Fibroblast of skin of left quadriceps (primary cell): Measurements from ENCODE around the gene CDH11.

Experiments
- DNase-seq, 2 experiments: peaks; one replicate each; pipeline ENCODE4 v3.0.0-alpha.2; 2013; ENCODE audit warnings: low read depth in 2 of 2

The CDH11 gene

DNA sequence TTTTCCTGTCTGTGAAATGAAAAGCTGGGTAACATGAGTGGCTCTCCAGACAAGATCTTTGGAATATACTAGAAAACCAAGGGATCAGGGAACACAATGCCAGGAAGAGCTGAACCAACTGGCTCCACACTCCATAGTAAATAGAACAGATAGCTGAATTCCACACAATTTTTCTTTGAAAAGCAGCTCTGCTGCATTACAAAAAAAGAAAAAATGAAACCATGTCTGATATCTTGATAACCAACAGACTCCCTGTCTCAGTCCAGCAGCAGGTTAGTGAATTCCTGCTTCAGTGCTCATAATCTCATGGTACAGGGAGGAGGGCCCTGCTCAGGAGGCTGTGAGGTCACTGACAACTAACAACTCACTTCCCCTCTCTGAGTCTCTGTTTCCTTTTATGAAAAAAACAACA lies 97.1 kb downstream of the CDH11 start:
- no peak for DNase-seq

DNA sequence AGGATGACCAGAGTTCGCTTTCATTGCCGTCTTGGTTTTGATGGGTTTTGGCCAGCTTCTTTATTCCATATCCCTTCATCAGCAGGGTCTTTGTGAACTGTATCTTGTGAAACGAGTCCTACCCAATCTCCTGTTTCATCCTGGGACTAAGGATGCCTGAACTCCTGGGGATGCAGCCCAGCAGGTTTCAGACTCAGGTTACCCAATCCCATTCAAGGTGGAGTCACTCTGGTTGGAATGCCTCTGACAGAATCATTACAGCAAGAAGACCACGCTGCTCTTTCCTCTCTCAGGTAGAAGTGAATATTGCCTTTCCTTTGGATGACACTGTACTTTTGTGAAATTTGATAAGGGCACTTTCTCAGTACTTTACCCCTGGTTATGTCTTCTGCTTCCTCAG lies 98.1 kb downstream of the CDH11 start:
- no peak for DNase-seq

DNA sequence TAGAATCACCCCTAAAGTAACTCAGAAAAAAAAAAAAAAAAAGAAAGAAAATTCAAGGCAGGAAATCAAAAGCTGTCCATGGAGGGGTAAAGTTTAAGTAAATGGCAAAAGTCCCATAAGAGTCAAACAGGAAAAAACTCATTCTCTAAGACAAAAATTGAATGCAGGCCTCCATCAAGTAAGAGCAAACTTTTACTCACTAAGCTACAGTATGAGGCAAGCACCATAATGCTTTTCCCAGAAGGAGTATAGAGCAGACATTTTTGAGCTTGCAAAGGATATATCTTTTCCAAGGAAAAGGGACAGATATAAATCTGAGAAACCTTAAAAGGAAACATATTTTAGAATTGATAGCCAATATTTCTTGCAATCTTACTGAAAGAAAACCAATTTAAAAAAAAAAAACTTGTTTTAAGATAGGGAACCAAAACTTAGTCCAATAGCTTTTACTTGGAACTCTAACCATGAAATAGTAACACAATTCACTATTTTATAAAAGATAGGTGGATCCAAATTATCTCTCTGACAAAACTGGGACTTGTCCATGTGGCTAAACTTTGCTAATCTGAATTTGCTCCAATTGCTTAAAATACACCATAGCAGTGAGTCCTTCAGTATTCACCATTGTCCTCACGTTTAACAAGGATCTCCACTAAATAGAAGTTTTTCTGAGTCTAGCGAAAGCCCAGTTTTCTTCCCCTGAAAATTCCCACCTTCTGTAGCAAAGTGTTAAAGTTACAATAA lies 99.8 kb downstream of the CDH11 start:
- DNase-seq, result no peak

DNA sequence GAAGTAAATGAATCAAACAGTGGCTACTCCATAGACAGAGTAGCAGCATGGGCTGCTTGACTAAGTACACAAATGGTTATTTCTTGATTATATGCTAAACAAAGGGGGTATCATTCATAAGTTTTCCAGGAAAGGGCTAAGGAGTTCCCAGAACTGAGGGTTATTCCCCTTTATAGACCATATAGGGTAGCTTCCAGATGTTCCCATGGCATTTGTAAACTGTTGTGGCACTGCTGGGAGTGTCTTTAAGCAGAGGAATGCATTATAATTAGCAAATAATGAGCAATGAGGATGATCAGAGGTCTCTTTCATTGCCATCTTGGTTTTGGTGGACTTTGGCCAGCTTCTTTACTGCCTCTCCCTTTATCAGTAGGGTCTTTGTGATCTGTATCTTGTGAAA lies 105.1 kb downstream of the CDH11 start:
- no peak for DNase-seq

DNA sequence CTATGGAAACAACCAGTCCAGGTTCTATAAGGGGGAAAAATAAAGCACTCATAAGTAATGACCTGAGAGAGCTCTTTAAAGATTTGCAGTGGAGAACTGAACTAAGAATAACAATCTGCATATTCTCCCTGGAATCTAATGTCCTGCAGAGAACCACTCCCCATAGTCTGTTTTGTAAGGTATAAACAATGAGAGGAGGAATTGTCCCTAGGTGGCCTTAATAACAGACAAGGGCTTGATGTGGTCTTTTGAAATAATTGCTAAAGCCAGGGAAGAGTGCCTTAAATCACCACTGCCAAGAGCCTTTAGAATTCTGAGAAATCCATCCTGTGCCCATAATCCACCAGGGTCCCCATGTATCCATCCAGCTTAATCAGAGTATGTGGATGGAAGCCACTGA lies 106.3 kb downstream of the CDH11 start:
- DNase-seq, result no peak

DNA sequence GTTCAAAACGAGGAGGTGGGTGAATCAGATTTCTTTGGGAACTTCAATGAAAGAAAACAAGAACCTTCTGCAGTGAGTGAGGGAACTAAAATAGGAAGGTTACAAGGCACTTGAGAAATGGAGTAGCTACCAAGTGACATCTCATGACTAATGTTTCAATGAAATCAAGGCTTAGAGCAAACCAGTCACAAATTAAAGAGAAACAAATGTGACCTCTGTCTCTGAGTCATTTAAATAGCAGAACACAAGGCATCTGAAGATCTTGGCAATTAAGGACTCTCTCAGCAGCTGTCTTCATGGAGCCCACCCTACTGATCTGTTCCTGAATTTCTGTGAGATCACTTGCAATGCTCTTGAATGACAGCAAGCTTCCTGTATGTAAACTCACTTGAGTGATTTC lies 109.5 kb downstream of the CDH11 start:
- DNase-seq, result peak; percentile 27 to 31

DNA sequence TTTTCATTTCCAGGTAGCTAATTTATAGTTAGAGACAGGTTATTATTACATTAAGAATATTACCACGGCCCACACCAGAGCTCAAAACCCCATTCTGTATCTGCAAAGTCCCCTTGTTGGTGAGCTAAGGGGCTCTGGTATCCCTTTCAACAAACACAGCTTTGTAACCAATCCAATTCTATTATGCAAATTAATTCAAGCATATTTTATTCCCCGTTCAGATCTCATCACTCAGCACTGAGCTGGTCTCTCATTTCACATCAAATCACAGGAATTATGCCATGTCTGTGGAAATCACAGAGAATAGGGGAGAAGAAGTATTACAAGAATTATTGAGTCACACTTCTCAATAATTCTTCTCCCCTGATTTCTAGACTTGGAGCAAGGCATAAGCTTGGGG lies 111.7 kb downstream of the CDH11 start:
- no peak for DNase-seq

DNA sequence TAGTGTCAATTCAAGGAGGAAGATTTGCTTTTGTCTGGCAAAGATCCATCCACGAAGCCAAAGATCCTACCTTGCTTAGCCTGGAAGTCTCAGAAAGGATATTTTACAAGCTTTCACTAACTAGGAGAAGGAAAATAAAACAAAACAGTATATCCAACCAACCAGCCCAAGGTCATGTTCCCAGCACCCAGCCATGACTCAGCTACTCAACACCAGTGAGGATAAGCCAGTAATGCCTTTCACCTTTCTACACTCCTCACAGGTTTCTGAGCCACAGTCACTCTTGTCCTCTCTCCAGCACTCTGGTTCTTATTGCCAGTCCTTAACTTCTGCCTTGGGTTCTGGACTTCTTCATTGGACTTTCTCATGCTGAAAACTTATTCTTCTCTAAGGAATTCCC lies 116.2 kb downstream of the CDH11 start:
- DNase-seq, result no peak

DNA sequence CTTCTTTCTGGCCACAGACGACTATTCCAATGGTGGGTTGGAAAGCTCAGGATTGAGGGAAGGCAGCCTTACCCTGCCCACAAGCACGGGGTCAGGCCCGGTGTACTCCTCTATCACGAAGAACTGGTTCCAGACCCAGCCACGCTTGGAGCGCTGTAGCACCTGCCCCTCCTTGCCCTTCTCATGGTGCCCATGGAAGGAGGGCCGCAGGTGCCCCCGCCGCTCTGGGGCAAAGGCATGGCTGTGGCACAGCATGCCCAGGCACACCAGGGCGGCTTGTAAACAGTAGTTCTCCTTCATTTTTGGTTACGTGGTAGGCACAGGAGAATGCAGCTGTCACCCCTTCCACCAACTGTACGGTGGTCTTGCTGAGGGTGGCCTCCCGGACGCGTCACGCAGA lies 117.3 kb downstream of the CDH11 start:
- no peak for DNase-seq

DNA sequence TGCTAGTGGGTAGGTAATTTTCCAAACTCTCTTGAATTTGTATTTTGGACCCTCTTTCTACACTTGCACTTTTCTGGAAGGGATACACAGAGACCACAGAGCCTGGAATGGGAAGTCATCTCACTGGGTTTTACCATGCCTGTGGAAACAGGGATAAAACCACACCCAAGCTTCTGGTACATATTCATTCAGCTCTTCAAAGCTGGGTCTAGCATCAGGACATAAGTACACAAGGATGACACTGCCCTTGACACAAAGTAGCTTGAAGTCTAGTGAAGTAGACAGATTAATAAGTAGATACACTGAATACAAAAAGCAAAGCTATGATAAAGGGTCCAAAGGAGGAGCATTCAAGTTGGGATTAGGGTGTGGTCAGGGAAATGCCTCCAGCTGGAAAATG lies 118.2 kb downstream of the CDH11 start:
- no peak for DNase-seq

DNA sequence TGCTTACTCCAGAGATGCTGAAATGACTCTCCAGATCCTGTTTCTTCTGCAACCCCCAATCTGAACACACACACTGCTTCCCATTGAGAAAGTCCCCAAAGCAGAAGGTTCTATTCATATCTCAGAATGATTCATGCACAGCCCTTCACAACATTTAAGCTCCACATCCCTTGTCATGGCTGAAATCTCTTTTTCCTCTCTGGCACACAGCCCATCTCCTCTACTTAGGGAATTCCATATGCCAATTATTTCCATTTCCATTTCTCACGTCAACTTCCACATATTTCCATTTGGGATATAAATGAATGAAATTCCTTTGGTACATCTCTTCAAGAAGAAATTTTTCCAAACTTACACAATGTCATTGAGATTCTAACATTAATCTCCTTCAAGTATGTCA lies 119.6 kb downstream of the CDH11 start:
- peak; percentile 90 for DNase-seq

DNA sequence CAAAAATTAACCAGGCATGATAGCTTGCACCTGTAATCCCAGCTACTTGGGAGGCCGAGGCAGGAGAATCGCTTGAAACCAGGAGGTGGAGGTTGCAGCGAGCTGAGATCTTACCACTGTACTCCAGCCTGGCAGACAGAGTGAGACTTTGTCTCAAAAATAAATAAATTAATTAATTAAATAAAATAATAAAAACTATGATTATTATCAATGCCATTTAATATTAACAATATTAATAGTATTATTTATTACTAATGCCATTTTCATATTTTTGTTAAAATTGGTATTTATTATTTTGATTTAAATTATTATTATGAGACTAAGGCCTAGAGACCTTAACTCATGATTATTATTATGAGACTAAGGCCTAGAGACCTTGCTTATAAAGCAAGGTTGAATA lies 121.2 kb downstream of the CDH11 start:
- DNase-seq, result no peak

DNA sequence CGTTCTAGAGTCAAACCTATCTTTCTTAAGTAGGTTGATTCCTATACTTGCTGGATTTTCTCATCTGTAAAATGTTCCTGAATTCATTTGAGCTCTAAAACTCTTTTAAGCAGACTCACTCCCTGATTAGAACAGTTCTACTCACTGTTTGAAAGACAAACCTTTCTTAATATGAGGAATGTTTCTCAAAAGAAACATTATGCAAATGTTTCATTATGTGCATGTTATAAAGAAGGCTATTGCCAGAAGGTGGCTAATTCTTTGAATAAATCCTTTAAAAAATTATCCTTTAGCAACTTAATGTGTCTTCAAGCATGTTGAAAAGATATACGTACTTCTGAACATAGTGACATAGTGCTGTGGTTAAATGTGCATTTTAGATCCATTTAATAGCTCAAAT lies 124.1 kb downstream of the CDH11 start:
- no peak for DNase-seq

DNA sequence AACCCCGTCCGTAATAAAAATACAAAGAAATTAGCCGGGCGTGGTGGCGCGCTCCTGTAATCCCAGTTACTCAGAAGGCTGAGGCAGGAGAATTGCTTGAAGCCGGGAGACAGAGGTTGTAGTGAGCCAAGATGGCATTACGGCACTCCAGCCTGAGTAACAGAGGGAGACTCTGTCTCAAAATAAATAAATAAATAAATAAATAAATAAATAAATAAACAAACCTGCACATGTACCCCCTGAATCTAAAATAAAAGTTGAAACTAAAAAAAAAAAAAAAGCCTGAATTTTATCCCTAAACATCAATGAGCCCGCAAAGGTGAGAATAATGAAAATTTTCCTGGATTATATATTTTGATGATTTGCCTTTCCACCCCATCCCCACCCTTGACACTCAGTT lies 124.7 kb downstream of the CDH11 start:
- DNase-seq, result no peak

DNA sequence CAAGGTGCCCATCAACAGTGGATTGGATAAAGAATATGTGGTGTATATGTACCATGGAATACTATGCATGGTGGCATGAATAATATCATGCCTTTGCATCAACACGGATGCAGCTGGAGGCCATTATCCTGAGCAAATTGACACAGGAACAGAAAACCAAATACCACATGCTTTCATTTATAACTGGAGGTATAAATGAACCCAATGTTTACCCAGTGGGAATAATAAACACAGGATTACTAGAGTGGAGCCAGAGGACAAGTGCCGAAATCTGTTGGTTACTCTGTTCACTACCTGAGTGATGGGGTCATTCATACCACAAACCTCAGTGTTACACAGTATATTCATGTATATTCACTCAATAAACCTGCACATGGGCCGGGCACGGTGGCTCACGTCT lies 125.2 kb downstream of the CDH11 start:
- DNase-seq, result no peak

DNA sequence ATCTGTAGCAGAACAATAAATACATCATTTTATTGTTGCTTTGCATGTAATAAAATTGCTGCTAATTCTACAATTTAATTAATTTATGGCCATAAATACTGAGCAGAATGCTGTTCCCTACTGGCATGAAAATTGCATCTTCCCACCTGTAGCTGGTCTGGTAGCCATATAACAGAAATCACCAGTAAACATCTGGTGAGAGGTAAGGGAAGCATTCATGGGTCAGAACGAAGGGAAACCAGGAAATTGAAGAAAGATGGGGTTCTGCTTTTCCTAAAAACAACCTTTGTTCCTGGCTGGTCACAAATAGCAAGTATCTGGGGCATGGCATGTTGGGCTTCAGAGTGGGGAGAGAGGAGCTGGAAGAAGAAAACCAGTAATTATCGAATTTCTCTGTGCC lies 128.4 kb downstream of the CDH11 start:
- DNase-seq, result no peak

DNA sequence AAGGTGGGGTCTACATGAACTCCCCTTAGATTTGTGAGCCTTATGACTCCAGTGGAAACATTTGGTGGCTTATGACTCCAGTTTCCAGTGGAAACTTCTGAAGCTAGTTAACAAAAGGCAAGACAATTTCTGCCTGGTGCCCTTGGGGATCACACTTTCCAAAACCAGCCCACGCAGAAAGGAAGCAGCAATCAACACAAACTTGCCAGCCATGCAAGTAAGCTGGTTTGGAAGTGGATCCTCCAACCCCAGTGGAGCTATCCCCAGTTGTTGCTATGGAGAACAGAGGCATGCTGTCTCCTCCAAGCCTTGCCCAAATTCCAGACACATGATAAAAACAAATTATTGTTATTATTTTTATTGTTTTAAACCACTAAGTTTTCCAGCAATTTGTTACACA lies 130.9 kb downstream of the CDH11 start:
- DNase-seq, result no peak

DNA sequence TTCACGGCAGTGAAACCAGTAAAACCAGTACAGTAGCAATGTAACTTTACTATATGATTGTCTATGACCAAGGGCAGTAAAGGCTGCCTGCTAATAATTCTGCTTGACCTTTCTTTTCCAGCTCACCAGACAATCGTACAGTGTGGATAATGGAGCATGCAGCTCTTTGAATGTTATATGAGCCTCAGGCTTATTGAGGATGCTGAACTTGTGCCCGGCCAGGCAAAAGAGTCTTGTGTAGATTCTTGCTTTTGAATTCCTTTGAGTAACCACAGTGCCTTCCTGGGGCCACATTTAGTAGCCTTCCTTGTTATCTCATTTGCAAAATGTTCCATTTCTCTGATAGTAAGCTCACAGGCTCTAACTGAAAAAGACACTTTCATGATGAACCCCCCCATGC lies 131.8 kb downstream of the CDH11 start:
- DNase-seq, result no peak

DNA sequence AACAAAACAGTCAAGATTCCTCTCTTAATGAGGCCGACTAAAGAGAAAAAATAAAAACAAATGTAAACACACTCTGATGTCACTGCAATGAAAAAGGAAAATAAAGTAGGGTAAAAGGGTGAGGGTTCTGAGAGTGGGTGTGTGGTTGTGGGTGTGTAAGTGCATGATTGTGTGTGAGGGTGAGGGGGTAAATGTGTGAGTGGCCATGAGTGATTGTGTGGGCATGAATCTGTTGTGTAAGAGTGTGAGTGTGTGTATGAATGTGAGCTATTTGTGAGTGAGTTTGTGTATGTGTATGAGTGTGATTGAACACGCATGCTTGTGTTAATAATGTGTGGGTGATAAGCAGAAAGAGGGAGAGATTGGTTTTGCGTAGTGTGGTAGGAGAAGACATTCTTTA lies 132.8 kb downstream of the CDH11 start:
- no peak for DNase-seq

DNA sequence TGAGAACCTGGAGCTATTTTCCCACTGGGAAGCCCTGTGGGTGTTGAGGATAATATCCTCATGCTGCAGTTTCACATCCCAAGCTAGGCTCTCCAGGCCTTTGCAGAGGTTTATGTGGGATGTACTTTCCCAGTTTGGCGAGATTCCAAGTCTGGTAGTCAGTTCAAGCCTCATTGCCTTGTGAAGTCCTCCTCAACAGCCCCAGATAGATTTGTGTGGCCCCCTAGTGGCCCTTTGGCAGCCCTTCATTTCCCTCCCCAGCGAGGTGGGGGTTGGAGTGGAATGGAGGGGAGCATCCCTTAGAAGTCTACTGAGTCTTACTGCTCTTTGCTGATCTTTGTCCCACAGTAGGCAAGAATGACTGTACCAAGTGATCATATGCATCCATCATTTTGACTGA lies 137.9 kb downstream of the CDH11 start:
- DNase-seq, result peak; percentile 77 to 82

DNA sequence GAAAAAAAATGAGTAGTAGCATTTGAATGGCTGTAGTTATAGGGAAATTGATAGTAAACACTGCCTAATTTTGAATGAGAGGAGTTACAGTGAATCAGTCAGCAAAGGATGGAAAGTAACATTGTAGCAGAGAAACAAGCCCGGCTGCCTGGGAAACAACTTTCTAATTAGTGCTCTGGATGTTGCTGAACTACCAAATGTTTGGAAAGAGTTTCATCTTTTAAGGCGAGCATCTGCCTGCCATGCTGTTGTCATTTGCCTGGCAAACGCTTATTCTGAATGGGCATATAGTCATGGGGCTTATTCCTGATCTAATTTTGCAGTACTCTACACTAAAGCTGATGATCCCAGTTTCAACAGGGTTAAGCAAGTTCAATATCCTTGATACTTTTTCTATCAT lies 138.6 kb downstream of the CDH11 start:
- no peak for DNase-seq

DNA sequence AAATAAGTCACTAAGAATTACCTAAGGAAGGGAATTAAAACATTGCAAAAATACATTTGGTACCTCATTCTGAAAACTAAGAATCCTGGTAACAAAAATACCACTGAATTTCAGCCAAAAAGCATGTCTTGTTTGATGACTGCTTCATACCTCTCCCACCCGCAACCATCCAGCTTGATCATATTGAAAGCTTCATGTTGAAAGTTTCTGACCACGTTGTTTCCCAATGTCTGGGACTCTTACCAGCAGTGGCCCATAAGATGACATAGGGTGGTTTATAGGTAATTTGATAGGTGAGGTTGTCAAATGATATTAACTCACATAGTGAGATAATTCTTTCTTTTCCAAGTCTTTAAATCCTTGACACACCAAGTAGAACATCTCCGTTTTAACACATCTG lies 139.3 kb downstream of the CDH11 start:
- DNase-seq, result peak in 1 of 2 experiments; percentile 48

DNA sequence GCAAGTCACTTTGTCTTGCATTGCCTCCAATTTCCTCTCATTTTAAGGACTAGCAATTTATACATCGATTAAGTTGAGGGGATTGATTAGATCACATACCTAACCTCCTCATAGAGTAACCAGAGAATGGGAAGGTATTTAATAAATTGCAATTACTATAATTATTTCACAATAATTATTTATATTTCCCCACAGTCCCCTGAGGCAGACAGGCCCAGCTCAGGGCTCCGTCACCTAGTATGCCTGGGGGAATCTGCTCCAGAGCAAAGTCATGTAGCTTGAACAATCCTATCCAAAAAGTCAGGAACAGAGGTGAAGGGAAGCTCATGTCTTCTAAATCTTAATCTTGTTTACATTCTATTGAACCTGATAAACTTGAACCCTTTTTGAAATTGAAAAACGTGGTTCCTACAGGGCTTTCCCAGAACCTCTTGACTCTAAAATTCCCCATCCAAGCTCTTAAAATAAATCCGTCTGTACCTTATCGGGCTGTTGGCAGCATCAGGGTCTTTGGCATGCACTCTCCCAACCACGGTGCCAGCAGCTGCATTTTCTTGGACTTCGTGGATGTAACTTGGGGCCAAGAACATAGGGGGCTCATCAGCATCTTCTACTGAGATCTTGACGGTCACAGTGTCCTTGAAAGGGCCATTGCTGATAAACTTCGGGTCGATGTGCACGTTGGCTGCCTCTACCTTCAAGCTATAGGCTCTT lies 140.1 kb downstream of the CDH11 start:
- DNase-seq, result no peak
